Measurements from ENCODE around the gene CD164. TPM values are rescaled to one million over a fixed set of nuclear protein-coding genes. Genes with fewer than 3 reads are reported as not detected.
A peak's percentile ranks its signal among the peaks of the same experiment; 100 is the strongest.

The CD164 gene
- polyA plus RNA-seq, 1 donor (not counting 4 experiments of a cell fraction or from before 2014, with no cell fraction given), result 244 TPM

DNA sequence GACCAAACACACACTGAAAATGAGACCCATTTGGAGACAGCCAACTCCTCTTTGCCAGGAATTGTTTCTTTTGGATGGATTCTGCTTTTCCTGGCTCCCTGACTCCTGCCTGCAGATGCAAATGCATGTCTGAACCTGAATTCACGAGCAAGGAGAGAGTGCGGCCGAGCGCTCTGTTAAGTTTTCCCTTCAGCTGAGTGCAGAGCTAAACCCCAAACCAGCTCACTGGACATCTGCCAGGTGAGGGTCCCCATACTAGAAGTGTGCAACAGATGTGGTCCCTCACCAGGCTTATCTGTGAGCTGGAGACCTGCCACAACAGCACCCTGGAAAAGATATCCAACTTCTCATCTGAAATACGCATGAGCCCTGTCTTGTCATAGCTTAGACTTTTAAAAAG, 59.0 kb downstream of the CD164 start:
- FAIRE-seq (no peak), DNase-seq (ENCODE audit: low read depth, low spot score) (no peak)
- peaks cover 7% of the 10 kb centered on the region for H3K4me1 ChIP-seq (ENCODE audit: control insufficient read depth, extremely low read depth, insufficient read depth, low read length)
- no peak for TF ChIP-seq EZH2 (IDR thresholded peaks at IDR 0.05; ENCODE audit: low read length)
- TF ChIP-seq, protein P1, sequence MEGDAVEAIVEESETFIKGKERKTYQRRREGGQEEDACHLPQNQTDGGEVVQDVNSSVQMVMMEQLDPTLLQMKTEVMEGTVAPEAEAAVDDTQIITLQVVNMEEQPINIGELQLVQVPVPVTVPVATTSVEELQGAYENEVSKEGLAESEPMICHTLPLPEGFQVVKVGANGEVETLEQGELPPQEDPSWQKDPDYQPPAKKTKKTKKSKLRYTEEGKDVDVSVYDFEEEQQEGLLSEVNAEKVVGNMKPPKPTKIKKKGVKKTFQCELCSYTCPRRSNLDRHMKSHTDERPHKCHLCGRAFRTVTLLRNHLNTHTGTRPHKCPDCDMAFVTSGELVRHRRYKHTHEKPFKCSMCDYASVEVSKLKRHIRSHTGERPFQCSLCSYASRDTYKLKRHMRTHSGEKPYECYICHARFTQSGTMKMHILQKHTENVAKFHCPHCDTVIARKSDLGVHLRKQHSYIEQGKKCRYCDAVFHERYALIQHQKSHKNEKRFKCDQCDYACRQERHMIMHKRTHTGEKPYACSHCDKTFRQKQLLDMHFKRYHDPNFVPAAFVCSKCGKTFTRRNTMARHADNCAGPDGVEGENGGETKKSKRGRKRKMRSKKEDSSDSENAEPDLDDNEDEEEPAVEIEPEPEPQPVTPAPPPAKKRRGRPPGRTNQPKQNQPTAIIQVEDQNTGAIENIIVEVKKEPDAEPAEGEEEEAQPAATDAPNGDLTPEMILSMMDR (optimal IDR thresholded peaks at IDR 0.05 in 1 of 3, IDR thresholded peaks at IDR 0.05 in 1 of 3, conservative IDR thresholded peaks at IDR 0.05 in 1 of 3; ENCODE audit: extremely low read depth in 1 of 3, insufficient read depth in 2 of 3, low read length in 3 of 3), result no peak
- peak overlapping the region; percentile 94 for H2AFZ ChIP-seq (ENCODE audit: control insufficient read depth, low read length)
- no peaks in the 10 kb centered on the region for H3K36me3 ChIP-seq (ENCODE audit: control insufficient read depth in 2 of 2, extremely low read depth in 1 of 2, insufficient read depth in 2 of 2, low read length in 2 of 2)
- no peak overlapping the region for H3K9ac ChIP-seq (ENCODE audit: control insufficient read depth, extremely low read depth, insufficient read depth, low read length)
- H3K9me3 ChIP-seq (ENCODE audit: control insufficient read depth, low read depth, low read length), result no peaks in the 10 kb centered on the region
- H3K9me1 ChIP-seq (ENCODE audit: control insufficient read depth, extremely low read depth, insufficient read depth, low read length), result no peaks in the 10 kb centered on the region
- no peaks in the 10 kb centered on the region for H3K27me3 ChIP-seq (ENCODE audit: control insufficient read depth, extremely low read depth, insufficient read depth, low read length)
- no peak overlapping the region for H3K4me3 ChIP-seq (ENCODE audit: control insufficient read depth in 2 of 3, extremely low read depth in 1 of 3, insufficient read depth in 2 of 3, low read depth in 1 of 3, low read length in 3 of 3)
- no peaks in the 10 kb centered on the region for H3K79me2 ChIP-seq (ENCODE audit: control insufficient read depth, insufficient read depth, low read length)
- H3K4me2 ChIP-seq (ENCODE audit: control insufficient read depth, extremely low read depth, insufficient read depth, low read depth, low read length), result peak overlapping the region; percentile 66
- no peak overlapping the region for H3K27ac ChIP-seq (ENCODE audit: control insufficient read depth, insufficient read depth, low read length)
- dilution Hi-C loops (cut with MboI; ENCODE audit: extremely low pct_ligation_motif_present, low sequenced_read_pairs), result no loop called here
- H4K20me1 ChIP-seq (ENCODE audit: control insufficient read depth, extremely low read depth, insufficient read depth, low read length), result no peaks in the 10 kb centered on the region

DNA sequence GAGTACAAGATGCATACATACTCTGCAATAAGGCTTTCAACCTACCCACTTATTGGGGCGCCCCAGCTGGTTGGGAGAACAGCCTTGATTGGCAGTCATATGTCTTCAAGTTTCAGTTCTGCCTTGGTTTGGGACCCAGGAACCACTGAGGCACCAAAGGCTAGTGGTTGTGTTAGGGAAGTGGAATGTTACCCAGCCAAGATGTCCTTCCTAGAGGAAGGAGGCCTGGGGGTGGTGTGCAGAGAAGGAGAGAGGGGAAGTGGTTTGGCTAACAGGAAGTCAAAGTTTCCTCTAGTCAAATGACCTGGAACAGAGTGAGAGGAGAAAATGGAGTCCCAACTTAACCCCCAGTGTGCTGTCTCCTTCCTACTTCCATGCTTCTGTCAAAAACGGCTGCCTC, 59.4 kb downstream of the CD164 start:
- no peak overlapping the region for H3K27ac ChIP-seq (ENCODE audit: control insufficient read depth, insufficient read depth, low read length)
- DNase-seq (ENCODE audit: low read depth, low spot score) (no peak), FAIRE-seq (peak; percentile 23)
- H3K9ac ChIP-seq (ENCODE audit: control insufficient read depth, extremely low read depth, insufficient read depth, low read length), result no peak overlapping the region
- H3K79me2 ChIP-seq (ENCODE audit: control insufficient read depth, insufficient read depth, low read length), result no peaks in the 10 kb centered on the region
- no peak overlapping the region for H3K4me3 ChIP-seq (ENCODE audit: control insufficient read depth in 2 of 3, extremely low read depth in 1 of 3, insufficient read depth in 2 of 3, low read depth in 1 of 3, low read length in 3 of 3)
- dilution Hi-C loops (cut with MboI; ENCODE audit: extremely low pct_ligation_motif_present, low sequenced_read_pairs), result no loop called here
- no peaks in the 10 kb centered on the region for H3K9me1 ChIP-seq (ENCODE audit: control insufficient read depth, extremely low read depth, insufficient read depth, low read length)
- TF ChIP-seq EZH2 (IDR thresholded peaks at IDR 0.05; ENCODE audit: low read length), result no peak
- TF ChIP-seq, protein P1 (optimal IDR thresholded peaks at IDR 0.05 in 1 of 3, IDR thresholded peaks at IDR 0.05 in 1 of 3, conservative IDR thresholded peaks at IDR 0.05 in 1 of 3; ENCODE audit: extremely low read depth in 1 of 3, insufficient read depth in 2 of 3, low read length in 3 of 3), result no peak
- no peaks in the 10 kb centered on the region for H3K27me3 ChIP-seq (ENCODE audit: control insufficient read depth, extremely low read depth, insufficient read depth, low read length)
- peak overlapping the region; percentile 94 for H2AFZ ChIP-seq (ENCODE audit: control insufficient read depth, low read length)
- peak overlapping the region; percentile 66 for H3K4me2 ChIP-seq (ENCODE audit: control insufficient read depth, extremely low read depth, insufficient read depth, low read depth, low read length)
- H3K9me3 ChIP-seq (ENCODE audit: control insufficient read depth, low read depth, low read length), result no peaks in the 10 kb centered on the region
- no peaks in the 10 kb centered on the region for H3K36me3 ChIP-seq (ENCODE audit: control insufficient read depth in 2 of 2, extremely low read depth in 1 of 2, insufficient read depth in 2 of 2, low read length in 2 of 2)
- peaks cover 7% of the 10 kb centered on the region for H3K4me1 ChIP-seq (ENCODE audit: control insufficient read depth, extremely low read depth, insufficient read depth, low read length)
- no peaks in the 10 kb centered on the region for H4K20me1 ChIP-seq (ENCODE audit: control insufficient read depth, extremely low read depth, insufficient read depth, low read length)

Measured in keratinocyte (primary cell).